K562 (cell line): ENCODE data around the gene DNAJC18. TPM values are rescaled to one million over a fixed set of nuclear protein-coding genes. Genes with fewer than 3 reads are reported as not detected.

Experiments
- ATAC-seq: fragments of 200-7000 bp; cut with Tn5 transposase; 3 replicates; pipeline ENCODE4 v1.9.1; 2020; ENCODE audit warnings: moderate library complexity
- BruUV-seq: library from RNA; stranded (reverse); fragments of 400-500 nt; replicated peaks from 2 replicates; lab custom pipeline; 2021; lab: Mats Ljungman, UMichigan
- CTCF ChIA-PET: fragments of 300-600 bp; formaldehyde crosslinking; extraction: SDS; loops from one replicate; lab custom pipeline; 2021; ENCODE audit warnings: low intra/inter-chr PET ratio; lab: Yijun Ruan, JAX
- POLR2A ChIA-PET: fragments of 300-600, 350-650 bp; sonication (Branson Sonifier 250); formaldehyde crosslinking; extraction: SDS; loops from one replicate; lab custom pipeline; 2021; ENCODE audit warnings: antibody characterized with exemption, inconsistent platforms; lab: Yijun Ruan, JAX
- DNase-seq, 4 experiments: peaks; one replicate each; pipeline versions ENCODE4 v3.0.0 to v3.0.0-alpha.2; 2011 to 2018; ENCODE audit warnings: low spot score in 3 of 4, mixed read lengths in 3 of 4; ENCODE audit errors: extremely low read depth in 1 of 4
- FAIRE-seq: peaks from 2 replicates; lab custom pipeline; 2011; peaks lifted over from hg19 to GRCh38; lab: Jason Lieb, UNC
- H2AFZ ChIP-seq: 2 replicates; pipeline ENCODE4 v1.6.0; 2011; ENCODE audit warnings: low read depth, low read length, control low read depth, inconsistent platforms
- H3K27ac ChIP-seq: fragments of 200-600 bp; 3 replicates; pipeline ENCODE4 v1.8.0; 2011; ENCODE audit warnings: low read depth, mild to moderate bottlenecking, control low read depth, inconsistent platforms, low read length, moderate library complexity, mixed read lengths; ENCODE audit errors: extremely low read depth
- H3K27me3 ChIP-seq, 2 experiments: fragments of 300-600 bp in 1 of 2; 2 replicates in 1 of 2; 3 replicates in 1 of 2; pipeline versions ENCODE4 v1.6.0 to v1.8.0; 2011; ENCODE audit warnings: inconsistent platforms in 2 of 2, low read length in 2 of 2, mild to moderate bottlenecking in 1 of 2, mixed read lengths in 1 of 2, moderate library complexity in 1 of 2; ENCODE audit not compliant: control insufficient read depth in 2 of 2, insufficient read depth in 2 of 2
- H3K36me3 ChIP-seq: fragments of 300-600 bp; 3 replicates; pipeline ENCODE4 v1.8.0; 2011; ENCODE audit warnings: mild to moderate bottlenecking, low read length, inconsistent platforms; ENCODE audit not compliant: control insufficient read depth, insufficient read depth
- H3K4me1 ChIP-seq, 2 experiments: fragments of 200-600 bp in 1 of 2; replicated peaks in 1 of 2; 2 replicates in 1 of 2; 3 replicates in 1 of 2; pipeline versions ENCODE4 v1.5.1 to v1.8.0; 2011; ENCODE audit warnings: inconsistent platforms in 2 of 2, low read length in 2 of 2, mild to moderate bottlenecking in 1 of 2, mixed read lengths in 1 of 2, moderate library complexity in 1 of 2; ENCODE audit not compliant: control insufficient read depth in 2 of 2, insufficient read depth in 2 of 2
- H3K4me2 ChIP-seq: 2 replicates; pipeline ENCODE4 v1.6.1; 2011; ENCODE audit warnings: low read length, control low read depth, inconsistent platforms, mixed read lengths; ENCODE audit not compliant: insufficient read depth
- H3K4me3 ChIP-seq: fragments of 200-600 bp; sonication (generic), shearing (Covaris generic); 2 replicates; pipeline ENCODE4 v1.5.1; 2016; ENCODE audit warnings: control low read depth, inconsistent platforms
- H3K79me2 ChIP-seq: fragments of 200-600 bp; 3 replicates; pipeline ENCODE4 v1.8.0; 2011; ENCODE audit warnings: low read length, inconsistent platforms; ENCODE audit not compliant: control insufficient read depth, insufficient read depth
- H3K9ac ChIP-seq, 2 experiments: 2 replicates each; pipeline versions ENCODE4 v1.6.0 to v1.6.1; 2011; ENCODE audit warnings: low read depth in 2 of 2, low read length in 2 of 2, control low read depth in 1 of 2, inconsistent platforms in 1 of 2, mild to moderate bottlenecking in 1 of 2, mixed read lengths in 1 of 2; ENCODE audit not compliant: insufficient read depth in 1 of 2
- H3K9me1 ChIP-seq: one replicate; pipeline ENCODE4 v1.6.0; 2011; ENCODE audit warnings: inconsistent platforms, mild to moderate bottlenecking, low read length, moderate library complexity; ENCODE audit not compliant: control insufficient read depth, insufficient read depth
- H3K9me3 ChIP-seq: replicated peaks from 2 replicates; pipeline ENCODE4 v1.5.1; 2011; ENCODE audit warnings: low read depth, low read length, inconsistent platforms; ENCODE audit not compliant: control insufficient read depth, insufficient read depth
- H4K20me1 ChIP-seq: replicated peaks from 2 replicates; pipeline ENCODE4 v1.6.1; 2011; ENCODE audit warnings: low read length, inconsistent platforms, mixed read lengths; ENCODE audit not compliant: control insufficient read depth, insufficient read depth
- CTBP1 ChIP-seq: fragments of 450-650 bp; IDR thresholded peaks from 2 replicates; pipeline ENCODE4 v1.6.1; 2016; ENCODE audit warnings: borderline replicate concordance
- HDAC2 ChIP-seq: fragments of 450-650 bp; IDR thresholded peaks from 2 replicates; pipeline ENCODE4 v1.6.1; 2016; ENCODE audit warnings: mild to moderate bottlenecking
- MCM7 ChIP-seq, 2 experiments: fragments of 450-650 bp; IDR thresholded peaks; 2 replicates each; pipeline ENCODE4 v1.6.1; 2016 to 2018
- PRDM10 ChIP-seq: fragments of 450-650 bp; IDR thresholded peaks from 2 replicates; pipeline ENCODE4 v1.6.1; 2018; ENCODE audit not compliant: partially characterized antibody
- REST ChIP-seq, 2 experiments: fragments of 450-650 bp; formaldehyde crosslinking in 1 of 2; IDR thresholded peaks; 2 replicates each; pipeline versions ENCODE4 v1.4.0 to v1.6.1; 2014 to 2020; ENCODE audit warnings: mild to moderate bottlenecking in 2 of 2, borderline replicate concordance in 1 of 2, low read depth in 1 of 2
- TFAP4 ChIP-seq: sonication (generic); formaldehyde crosslinking; IDR thresholded peaks from 2 replicates; pipeline ENCODE4 v1.8.0; 2022; ENCODE audit warnings: missing genetic modification reagents, mild to moderate bottlenecking, moderate library complexity, borderline replicate concordance
- ZNF408 ChIP-seq: fragments of 250-450 bp; sonication (Bioruptor Pico); IDR thresholded peaks from 2 replicates; pipeline ENCODE4 v1.4.0; 2020; ENCODE audit warnings: low read depth, mild to moderate bottlenecking, moderate library complexity
- ZNF764 ChIP-seq: fragments of 250-450 bp; sonication (Bioruptor Pico); IDR thresholded peaks from 2 replicates; pipeline ENCODE4 v1.4.0; 2020; ENCODE audit warnings: low read depth, mild to moderate bottlenecking, moderate library complexity
- WGBS: fragments of 100-300 bp; shearing (Covaris generic); methylation state at CpG from one replicate; pipeline ENCODE4 v1.1.6; 2016; ENCODE audit warnings: low coverage, mixed read lengths; ENCODE audit not compliant: insufficient coverage; ENCODE audit errors: missing lambda C conversion rate; 5-methylcytosine and 5-hydroxymethylcytosine counted together
- in situ Hi-C: fragments of 300-500 bp; cut with MboI; formaldehyde crosslinking; loops from 4 replicates; pipeline ENCODE4 v1.15.0; 2018; ENCODE audit warnings: inconsistent platforms, mixed read lengths
- intact Hi-C: fragments of 100-400 bp; cut with micrococcal nuclease; formaldehyde crosslinking; loops from 2 replicates; pipeline ENCODE4 v1.14.2; 2022
- polyA plus RNA-seq, 8 experiments: library from polyadenylated mRNA; depleted of rRNA in 4 of 8; stranded (reverse) in 5 of 8; unstranded in 3 of 8; fragments of >200 nt; fragmentation: Nextera tagmentation in 2 of 8; fragmentation: Illumina TruSeq in 1 of 8; extraction: Ambion mirVana in 2 of 8; extraction: Trizol in 1 of 8; gene quantifications; 2 replicates each; pipeline versions ENCODE4 v1.2.1 to v1.2.3, GENCODE V29; 2011 to 2014; ENCODE audit warnings: inconsistent platforms in 1 of 8, missing spikeins in 1 of 8
- total RNA-seq, 7 experiments: library from RNA; depleted of rRNA in 6 of 7; stranded (reverse); fragments of >200 nt in 6 of 7; fragmentation: Illumina TruSeq in 2 of 7; extraction: Trizol in 2 of 7; gene quantifications; 2 replicates each; pipeline versions ENCODE4 v1.2.1 to v1.2.3, GENCODE V29; 2011 to 2021; ENCODE audit warnings: low replicate concordance in 1 of 7

The DNAJC18 gene
- total and polyA plus RNA-seq, 9 of the 15 experiments (the other 6 are each of a cell fraction or from before 2014, with no cell fraction given) = 1.5 to 13.3 (median 7.5) TPM

- H4K20me1 ChIP-seq = no peaks in the 10 kb centered on the region
- no peaks in the 10 kb centered on the region for H3K9me1 ChIP-seq
- H3K4me1 ChIP-seq = peaks cover 11 to 15% of the 10 kb centered on the region in 2 experiments; a peak in 4 of 5 replicates
- H3K27me3 ChIP-seq = no peaks in the 10 kb centered on the region
- in situ Hi-C loops (no loop called here), intact Hi-C loops (loop anchor here (2.0 to 5.0 kb wide), 2 partner anchors 18 to 60 kb away; partner anchors contain the start of gene PAIP2)
- DNase-seq (peak; percentile 69 to 75 (median 70)), FAIRE-seq (peak; percentile 35), ATAC-seq (peak; percentile 60)
- H3K9me3 ChIP-seq = no peaks in the 10 kb centered on the region
- ChIA-PET POLR2A (interaction anchor here (0.6 to 1.7 kb wide), 5 partner anchors 14 to 100 kb away, joined by 3 to 7 read pairs (median 3); partner anchors contain the start of genes DNAJC18 and PAIP2), CTCF (no interaction called here)
- H3K36me3 ChIP-seq = 0 out of 3 replicates have a peak, but pooled peaks cover 2% of the 10 kb centered on the region
- H3K9ac ChIP-seq = peak overlapping the region in 1 of 2 experiments; percentile 73; a peak in 1 of 4 replicates
- no TSS peak for BruUV-seq
- H3K4me2 ChIP-seq = peak overlapping the region; percentile 99
- no peak overlapping the region for H2AFZ ChIP-seq
- H3K27ac ChIP-seq = no peak overlapping the region
- H3K4me3 ChIP-seq = no peak overlapping the region
- no peaks in the 10 kb centered on the region for H3K79me2 ChIP-seq
- WGBS = 54% methylated on average over 7 of the region's 7 CpGs
- TF ChIP-seq ZNF408 (no peak), ZNF764 (CRISPR knock-in tag) (no peak), PRDM10 (no peak), HDAC2 (0 out of 2 replicates have a peak, but pooled peaks have one; percentile 32), REST (IDR thresholded peaks at IDR 0.05; ENCODE audit: borderline replicate concordance) (peak; percentile 4; the same call in 1 of the 2 replicates), REST (CRISPR knock-in tag; IDR thresholded peaks at IDR 0.05; ENCODE audit: low read depth) (no peak), CTBP1 (peak; percentile 64; the same call in 1 of the 2 replicates), TFAP4 (peak; percentile 17; the same call in 1 of the 2 replicates), MCM7 (IDR thresholded peaks at IDR 0.05) (no peak)
These were observed 36.7 kb downstream of the DNAJC18 start for GRCh38 chr5:139402561-139403158.
